SK-N-SH treated with all-trans-retinoic acid at 6 μM for 48 hours (cell line): ENCODE measurements around the gene PMP22.
"Not testable (repeated sequence)": the region's sequence is repeated elsewhere in the genome, so short reads cannot be mapped to it uniquely, and the experiment has no call there.

ENCODE experiments used
- ARNTL ChIP-seq: fragments of 450-650 bp; formaldehyde crosslinking; IDR thresholded peaks from 2 replicates; pipeline ENCODE4 v1.5.0; 2020; ENCODE audit warnings: low read depth, mild to moderate bottlenecking, moderate library complexity, borderline replicate concordance
- ESRRG ChIP-seq: fragments of 250-450 bp; sonication (Bioruptor Pico); IDR thresholded peaks from 2 replicates; pipeline ENCODE4 v1.6.1; 2021; ENCODE audit warnings: mild to moderate bottlenecking
- GLIS3 ChIP-seq: fragments of 250-450 bp; sonication (Bioruptor Pico); IDR thresholded peaks from 2 replicates; pipeline ENCODE4 v1.5.0; 2020; ENCODE audit warnings: mild to moderate bottlenecking, moderate library complexity
- OSR1 ChIP-seq: fragments of 250-450 bp; sonication (Bioruptor Pico); IDR thresholded peaks from 2 replicates; pipeline ENCODE4 v1.8.0; 2022; ENCODE audit warnings: moderate library complexity, mild to moderate bottlenecking, inconsistent platforms
- PPARA ChIP-seq: fragments of 250-450 bp; sonication (Bioruptor Pico); IDR thresholded peaks from 2 replicates; pipeline ENCODE4 v1.5.0; 2020; ENCODE audit warnings: mild to moderate bottlenecking, borderline replicate concordance
- RARB ChIP-seq: fragments of 250-450 bp; sonication (Bioruptor Pico); IDR thresholded peaks from 2 replicates; pipeline ENCODE4 v1.8.0; 2021; ENCODE audit warnings: mild to moderate bottlenecking, moderate library complexity
- TCF4 ChIP-seq: fragments of 250-450 bp; sonication (Bioruptor Pico); IDR thresholded peaks from 2 replicates; pipeline ENCODE4 v1.8.0; 2021; ENCODE audit warnings: mild to moderate bottlenecking, moderate library complexity, borderline replicate concordance
- TOX ChIP-seq: fragments of 250-450 bp; sonication (Bioruptor Pico); IDR thresholded peaks from 2 replicates; pipeline ENCODE4 v1.8.0; 2021; ENCODE audit warnings: mild to moderate bottlenecking, moderate library complexity, borderline replicate concordance
- ZFP3 ChIP-seq: fragments of 250-450 bp; sonication (Bioruptor Pico); IDR thresholded peaks from 2 replicates; pipeline ENCODE4 v1.5.0; 2020; ENCODE audit warnings: mild to moderate bottlenecking, moderate library complexity
- ZFP30 ChIP-seq: fragments of 450-650 bp; formaldehyde crosslinking; IDR thresholded peaks from 2 replicates; pipeline ENCODE4 v1.5.0; 2022; ENCODE audit warnings: mild to moderate bottlenecking, moderate library complexity
- ZNF8 ChIP-seq: fragments of 450-650 bp; formaldehyde crosslinking; IDR thresholded peaks from 2 replicates; pipeline ENCODE4 v1.5.0; 2020; ENCODE audit warnings: mild to moderate bottlenecking, moderate library complexity
- TF ChIP-seq, protein P1 (sequence below): fragments of 250-450 bp; sonication (Bioruptor Pico); IDR thresholded peaks from 2 replicates; pipeline ENCODE4 v1.5.1; 2020; ENCODE audit warnings: low read depth, mild to moderate bottlenecking, moderate library complexity
- TF ChIP-seq, protein P2 (sequence below): fragments of 250-450 bp; sonication (Bioruptor Pico); IDR thresholded peaks from 2 replicates; pipeline ENCODE4 v1.8.0; 2020; ENCODE audit warnings: mild to moderate bottlenecking, moderate library complexity, borderline replicate concordance
- TF ChIP-seq, protein P3 (sequence below): fragments of 250-450 bp; sonication (Bioruptor Pico); IDR thresholded peaks from 2 replicates; pipeline ENCODE4 v1.5.1; 2021; ENCODE audit warnings: mild to moderate bottlenecking, moderate library complexity

DNA sequence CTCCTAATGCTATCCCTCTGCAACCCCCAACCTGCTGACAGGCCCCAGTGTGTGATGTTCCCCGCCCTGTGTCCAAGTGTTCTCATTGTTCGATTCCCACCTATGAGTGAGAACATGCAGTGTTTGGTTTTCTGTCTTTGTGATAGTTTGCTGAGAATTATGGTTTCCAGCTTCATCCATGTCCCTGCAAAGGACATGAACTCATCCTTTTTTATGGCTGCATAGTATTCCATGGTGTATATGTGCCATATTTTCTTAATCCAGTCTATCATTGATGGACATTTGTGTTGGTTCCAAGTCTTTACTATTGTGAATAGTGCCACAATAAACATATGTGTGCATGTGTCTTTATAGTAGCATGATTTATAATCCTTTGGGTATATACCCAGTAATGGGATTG is 62.1 kb downstream of the PMP22 start:
- TF ChIP-seq TOX (CRISPR knock-in tag); ZFP30 (CRISPR knock-in tag); RARB; ARNTL; ZNF8 (CRISPR knock-in tag); ESRRG (CRISPR knock-in tag); OSR1 (CRISPR knock-in tag); TCF4 (CRISPR knock-in tag); GLIS3 (CRISPR knock-in tag); ZFP3; PPARA: not testable (repeated sequence)
- TF ChIP-seq, protein P1, sequence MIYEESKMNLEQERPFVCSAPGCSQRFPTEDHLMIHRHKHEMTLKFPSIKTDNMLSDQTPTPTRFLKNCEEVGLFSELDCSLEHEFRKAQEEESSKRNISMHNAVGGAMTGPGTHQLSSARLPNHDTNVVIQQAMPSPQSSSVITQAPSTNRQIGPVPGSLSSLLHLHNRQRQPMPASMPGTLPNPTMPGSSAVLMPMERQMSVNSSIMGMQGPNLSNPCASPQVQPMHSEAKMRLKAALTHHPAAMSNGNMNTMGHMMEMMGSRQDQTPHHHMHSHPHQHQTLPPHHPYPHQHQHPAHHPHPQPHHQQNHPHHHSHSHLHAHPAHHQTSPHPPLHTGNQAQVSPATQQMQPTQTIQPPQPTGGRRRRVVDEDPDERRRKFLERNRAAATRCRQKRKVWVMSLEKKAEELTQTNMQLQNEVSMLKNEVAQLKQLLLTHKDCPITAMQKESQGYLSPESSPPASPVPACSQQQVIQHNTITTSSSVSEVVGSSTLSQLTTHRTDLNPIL (CRISPR knock-in tag): not testable (repeated sequence)
- TF ChIP-seq, protein P2, sequence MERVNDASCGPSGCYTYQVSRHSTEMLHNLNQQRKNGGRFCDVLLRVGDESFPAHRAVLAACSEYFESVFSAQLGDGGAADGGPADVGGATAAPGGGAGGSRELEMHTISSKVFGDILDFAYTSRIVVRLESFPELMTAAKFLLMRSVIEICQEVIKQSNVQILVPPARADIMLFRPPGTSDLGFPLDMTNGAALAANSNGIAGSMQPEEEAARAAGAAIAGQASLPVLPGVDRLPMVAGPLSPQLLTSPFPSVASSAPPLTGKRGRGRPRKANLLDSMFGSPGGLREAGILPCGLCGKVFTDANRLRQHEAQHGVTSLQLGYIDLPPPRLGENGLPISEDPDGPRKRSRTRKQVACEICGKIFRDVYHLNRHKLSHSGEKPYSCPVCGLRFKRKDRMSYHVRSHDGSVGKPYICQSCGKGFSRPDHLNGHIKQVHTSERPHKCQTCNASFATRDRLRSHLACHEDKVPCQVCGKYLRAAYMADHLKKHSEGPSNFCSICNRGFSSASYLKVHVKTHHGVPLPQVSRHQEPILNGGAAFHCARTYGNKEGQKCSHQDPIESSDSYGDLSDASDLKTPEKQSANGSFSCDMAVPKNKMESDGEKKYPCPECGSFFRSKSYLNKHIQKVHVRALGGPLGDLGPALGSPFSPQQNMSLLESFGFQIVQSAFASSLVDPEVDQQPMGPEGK: not testable (repeated sequence)
- TF ChIP-seq, protein P3, sequence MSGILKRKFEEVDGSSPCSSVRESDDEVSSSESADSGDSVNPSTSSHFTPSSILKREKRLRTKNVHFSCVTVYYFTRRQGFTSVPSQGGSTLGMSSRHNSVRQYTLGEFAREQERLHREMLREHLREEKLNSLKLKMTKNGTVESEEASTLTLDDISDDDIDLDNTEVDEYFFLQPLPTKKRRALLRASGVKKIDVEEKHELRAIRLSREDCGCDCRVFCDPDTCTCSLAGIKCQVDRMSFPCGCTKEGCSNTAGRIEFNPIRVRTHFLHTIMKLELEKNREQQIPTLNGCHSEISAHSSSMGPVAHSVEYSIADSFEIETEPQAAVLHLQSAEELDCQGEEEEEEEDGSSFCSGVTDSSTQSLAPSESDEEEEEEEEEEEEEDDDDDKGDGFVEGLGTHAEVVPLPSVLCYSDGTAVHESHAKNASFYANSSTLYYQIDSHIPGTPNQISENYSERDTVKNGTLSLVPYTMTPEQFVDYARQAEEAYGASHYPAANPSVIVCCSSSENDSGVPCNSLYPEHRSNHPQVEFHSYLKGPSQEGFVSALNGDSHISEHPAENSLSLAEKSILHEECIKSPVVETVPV: not testable (repeated sequence)
